Gastrocnemius medialis (tissue), 4 donors: ENCODE data around the gene FAM32A. TPM values are rescaled to one million over a fixed set of nuclear protein-coding genes. Genes with fewer than 3 reads are reported as not detected.

Experiments used
- ATAC-seq, 2 donors: fragments of 150-250 bp; one replicate each; pipeline ENCODE4 v1.9.1; 2016
- DNase-seq, 2 donors: peaks; one replicate each; pipeline ENCODE4 v3.0.0-alpha.2; 2019
- H3K27ac ChIP-seq, 4 donors: fragments of 200-600 bp; sonication (generic); 1 replicate in 1 of 4; 2 replicates in 3 of 4; pipeline ENCODE4 v1.5.1; 2016 to 2018; ENCODE audit warnings: mild to moderate bottlenecking in 2 of 4, moderate library complexity in 1 of 4
- H3K27me3 ChIP-seq, 3 donors: fragments of 200-600 bp; sonication (generic) in 2 of 3; 1 replicate in 1 of 3; 2 replicates in 2 of 3; pipeline versions ENCODE4 v1.5.1 to v1.6.0; 2016 to 2019; ENCODE audit warnings: mild to moderate bottlenecking in 1 of 3, moderate library complexity in 1 of 3
- H3K36me3 ChIP-seq, 2 donors: fragments of 200-600 bp; sonication (generic) in 1 of 2; one replicate each; pipeline ENCODE4 v1.5.1; 2017 to 2018
- H3K4me1 ChIP-seq, 2 donors: fragments of 200-600 bp; sonication (generic) in 1 of 2; one replicate each; pipeline ENCODE4 v1.5.1; 2016 to 2017; ENCODE audit warnings: mild to moderate bottlenecking in 2 of 2
- H3K4me3 ChIP-seq, 4 donors: fragments of 200-600 bp; sonication (generic) in 3 of 4; 1 replicate in 1 of 4; 2 replicates in 3 of 4; pipeline ENCODE4 v1.5.1; 2016 to 2019; ENCODE audit warnings: mild to moderate bottlenecking in 2 of 4
- H3K9me3 ChIP-seq, 3 donors: fragments of 200-600 bp; sonication (generic) in 2 of 3; 1 replicate in 1 of 3; 2 replicates in 2 of 3; pipeline ENCODE4 v1.5.1; 2016 to 2019
- POLR2A ChIP-seq, 2 donors: fragments of 450-650 bp; IDR thresholded peaks; one replicate each; pipeline ENCODE4 v1.6.1; 2017; ENCODE audit warnings: antibody characterized with exemption in 2 of 2, mild to moderate bottlenecking in 2 of 2, moderate library complexity in 2 of 2
- in situ Hi-C, 4 donors: fragments of 200-750 bp; cut with MboI; loops; one replicate each; pipeline versions ENCODE4 v1.15.0 to v1.8.0; 2017; ENCODE audit warnings: low sequenced_read_pairs in 4 of 4
- intact Hi-C: fragments of 100-400 bp; cut with DNase I; formaldehyde crosslinking; loops from one replicate; pipeline ENCODE4 v1.15.1; 2023; ENCODE audit warnings: low total_unique reads
- total RNA-seq, 4 donors: library from RNA; depleted of rRNA; stranded (reverse); fragments of >200 nt; gene quantifications; one replicate each; pipeline versions ENCODE4 v1.1.0 to v1.2.3, GENCODE V29; 2016
- TF ChIP-seq, protein P1 (sequence below), 5 experiments: fragments of 450-650 bp in 3 of 5; fragments of 200-600 bp in 2 of 5; sonication (generic) in 2 of 5; IDR thresholded peaks in 4 of 5; conservative IDR thresholded peaks in 1 of 5; 1 replicate in 4 of 5; 2 replicates in 1 of 5; pipeline ENCODE4 v1.5.1; 2016 to 2019; ENCODE audit warnings: antibody characterized with exemption in 5 of 5, mild to moderate bottlenecking in 3 of 5, moderate library complexity in 3 of 5

Gene FAM32A
- total RNA-seq, 4 donors from 2014 or later: 57.2 to 72.3 (median 63.6) TPM

DNA sequence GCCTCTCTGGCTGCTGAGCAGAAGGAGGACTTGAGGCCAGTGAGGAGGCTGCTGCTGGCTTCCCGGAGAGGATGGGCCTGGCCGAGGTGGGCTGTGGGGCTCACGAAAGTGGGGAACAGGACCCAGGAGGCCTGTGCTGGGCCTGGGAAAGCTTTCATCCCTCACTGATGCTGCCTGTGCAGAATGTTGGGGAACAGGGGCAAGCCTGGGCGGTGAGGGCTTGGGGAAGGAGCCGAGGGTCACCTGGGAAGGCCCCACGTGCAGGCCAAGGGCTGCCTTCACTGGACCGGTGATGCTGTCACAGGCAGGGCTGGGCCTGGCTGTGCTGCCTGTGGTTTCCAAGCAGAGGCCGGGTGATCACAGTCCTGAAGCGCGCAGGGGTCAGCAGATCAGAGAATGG is 21.9 kb downstream of the FAM32A start:
- no peak for ATAC-seq

DNA sequence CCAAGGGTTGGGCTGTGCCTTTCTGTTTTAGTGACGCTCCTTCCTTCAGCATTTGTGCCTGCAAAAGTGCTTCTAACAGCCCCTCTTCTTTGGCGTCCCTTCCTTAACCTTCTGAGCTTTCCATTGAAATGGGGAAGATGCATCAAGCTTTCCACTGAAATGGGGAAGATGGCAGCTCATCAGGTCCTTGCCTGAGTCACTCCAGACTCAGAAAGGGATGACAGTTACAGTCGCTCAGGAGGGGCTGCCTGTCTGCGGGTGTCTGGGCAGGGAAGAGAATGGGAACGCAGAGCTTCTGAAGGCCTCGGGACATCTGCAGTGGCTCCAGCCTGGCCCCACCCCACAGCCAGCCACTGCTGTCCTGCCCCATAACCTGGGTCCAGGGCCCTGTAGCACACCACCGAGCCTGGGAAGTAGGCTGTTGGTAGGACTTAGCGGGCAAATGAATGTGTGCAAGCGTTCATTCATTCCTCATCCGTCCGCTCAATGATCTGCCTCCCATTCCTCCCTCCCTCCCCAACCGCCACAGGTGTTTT is 22.3 kb downstream of the FAM32A start:
- intact Hi-C loops (no loop called here), in situ Hi-C loops (loop anchor here in 1 of 4 donors (25.0 kb wide), 1 partner anchor 305 kb away; no protein-coding TSS in a partner anchor)
- H3K4me3 ChIP-seq: no peak overlapping the region
- no peaks in the 10 kb centered on the region for H3K9me3 ChIP-seq
- ATAC-seq: no peak
- peaks cover 0 to 71% of the 10 kb centered on the region in 2 donors for H3K36me3 ChIP-seq
- DNase-seq: no peak
- H3K27me3 ChIP-seq: no peaks in the 10 kb centered on the region
- no peak overlapping the region for H3K27ac ChIP-seq
- TF ChIP-seq, protein P1, sequence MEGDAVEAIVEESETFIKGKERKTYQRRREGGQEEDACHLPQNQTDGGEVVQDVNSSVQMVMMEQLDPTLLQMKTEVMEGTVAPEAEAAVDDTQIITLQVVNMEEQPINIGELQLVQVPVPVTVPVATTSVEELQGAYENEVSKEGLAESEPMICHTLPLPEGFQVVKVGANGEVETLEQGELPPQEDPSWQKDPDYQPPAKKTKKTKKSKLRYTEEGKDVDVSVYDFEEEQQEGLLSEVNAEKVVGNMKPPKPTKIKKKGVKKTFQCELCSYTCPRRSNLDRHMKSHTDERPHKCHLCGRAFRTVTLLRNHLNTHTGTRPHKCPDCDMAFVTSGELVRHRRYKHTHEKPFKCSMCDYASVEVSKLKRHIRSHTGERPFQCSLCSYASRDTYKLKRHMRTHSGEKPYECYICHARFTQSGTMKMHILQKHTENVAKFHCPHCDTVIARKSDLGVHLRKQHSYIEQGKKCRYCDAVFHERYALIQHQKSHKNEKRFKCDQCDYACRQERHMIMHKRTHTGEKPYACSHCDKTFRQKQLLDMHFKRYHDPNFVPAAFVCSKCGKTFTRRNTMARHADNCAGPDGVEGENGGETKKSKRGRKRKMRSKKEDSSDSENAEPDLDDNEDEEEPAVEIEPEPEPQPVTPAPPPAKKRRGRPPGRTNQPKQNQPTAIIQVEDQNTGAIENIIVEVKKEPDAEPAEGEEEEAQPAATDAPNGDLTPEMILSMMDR (IDR thresholded peaks at IDR 0.05 in 4 of 5, conservative IDR thresholded peaks at IDR 0.05 in 1 of 5): no peak
- no peak for TF ChIP-seq POLR2A (IDR thresholded peaks at IDR 0.05)
- no peaks in the 10 kb centered on the region for H3K4me1 ChIP-seq

More for the DNA sequence above, 21.9 kb downstream of the FAM32A start:
- Histone ChIP-seq H3K27ac (no peak overlapping the region), H3K4me3 (no peak overlapping the region), H3K36me3 (peaks cover 0 to 71% of the 10 kb centered on the region in 2 donors), H3K4me1 (no peaks in the 10 kb centered on the region), H3K9me3 (no peaks in the 10 kb centered on the region), H3K27me3 (no peaks in the 10 kb centered on the region)
- no peak for DNase-seq
- intact Hi-C loops (no loop called here), in situ Hi-C loops (loop anchor here in 1 of 4 donors (25.0 kb wide), 1 partner anchor 305 kb away; no protein-coding TSS in a partner anchor)
- no peak for TF ChIP-seq POLR2A (IDR thresholded peaks at IDR 0.05)
- TF ChIP-seq, protein P1 (IDR thresholded peaks at IDR 0.05 in 4 of 5, conservative IDR thresholded peaks at IDR 0.05 in 1 of 5): no peak

DNA sequence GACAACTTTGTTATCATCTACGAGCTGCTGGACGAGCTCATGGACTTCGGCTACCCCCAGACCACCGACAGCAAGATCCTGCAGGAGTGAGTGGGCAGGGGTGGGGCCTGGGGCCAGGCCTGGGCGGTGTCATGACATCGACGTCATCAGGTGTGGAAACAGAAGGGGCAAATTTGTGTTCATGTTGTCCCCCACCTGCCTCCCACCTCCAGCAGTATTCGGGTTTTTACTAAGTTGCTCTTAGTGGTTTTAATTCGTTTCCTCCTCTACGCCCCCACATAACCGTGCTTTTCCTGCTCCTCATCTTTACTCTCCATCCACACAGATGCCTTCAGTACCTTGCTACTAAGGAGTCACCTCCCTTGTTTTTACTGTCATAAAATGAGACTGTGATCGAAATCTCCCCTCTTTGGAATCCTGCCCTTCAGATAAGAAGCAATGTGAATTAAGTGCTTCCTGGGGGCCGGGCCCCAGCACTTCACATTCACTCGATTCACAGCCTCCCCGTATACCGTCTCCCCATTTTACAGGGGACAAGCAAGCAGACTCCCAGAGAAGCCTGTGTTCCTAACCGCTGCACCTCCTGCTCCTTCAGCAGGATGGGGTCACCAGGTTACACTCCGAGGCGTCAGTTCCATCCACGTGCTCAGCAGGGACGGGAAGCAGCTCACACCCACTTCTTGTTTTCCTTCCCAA is 23.0 kb downstream of the FAM32A start:
- no peaks in the 10 kb centered on the region for H3K27me3 ChIP-seq
- H3K9me3 ChIP-seq: no peaks in the 10 kb centered on the region
- in situ Hi-C loops (loop anchor here in 1 of 4 donors (25.0 kb wide), 1 partner anchor 304 kb away; no protein-coding TSS in a partner anchor), intact Hi-C loops (no loop called here)
- no peaks in the 10 kb centered on the region for H3K4me1 ChIP-seq
- ATAC-seq (no peak), DNase-seq (no peak)
- H3K36me3 ChIP-seq: peaks cover 0 to 67% of the 10 kb centered on the region in 2 donors
- TF ChIP-seq, protein P1 (IDR thresholded peaks at IDR 0.05 in 4 of 5, conservative IDR thresholded peaks at IDR 0.05 in 1 of 5): no peak
- TF ChIP-seq POLR2A (IDR thresholded peaks at IDR 0.05): no peak
- no peak overlapping the region for H3K27ac ChIP-seq
- no peak overlapping the region for H3K4me3 ChIP-seq

DNA sequence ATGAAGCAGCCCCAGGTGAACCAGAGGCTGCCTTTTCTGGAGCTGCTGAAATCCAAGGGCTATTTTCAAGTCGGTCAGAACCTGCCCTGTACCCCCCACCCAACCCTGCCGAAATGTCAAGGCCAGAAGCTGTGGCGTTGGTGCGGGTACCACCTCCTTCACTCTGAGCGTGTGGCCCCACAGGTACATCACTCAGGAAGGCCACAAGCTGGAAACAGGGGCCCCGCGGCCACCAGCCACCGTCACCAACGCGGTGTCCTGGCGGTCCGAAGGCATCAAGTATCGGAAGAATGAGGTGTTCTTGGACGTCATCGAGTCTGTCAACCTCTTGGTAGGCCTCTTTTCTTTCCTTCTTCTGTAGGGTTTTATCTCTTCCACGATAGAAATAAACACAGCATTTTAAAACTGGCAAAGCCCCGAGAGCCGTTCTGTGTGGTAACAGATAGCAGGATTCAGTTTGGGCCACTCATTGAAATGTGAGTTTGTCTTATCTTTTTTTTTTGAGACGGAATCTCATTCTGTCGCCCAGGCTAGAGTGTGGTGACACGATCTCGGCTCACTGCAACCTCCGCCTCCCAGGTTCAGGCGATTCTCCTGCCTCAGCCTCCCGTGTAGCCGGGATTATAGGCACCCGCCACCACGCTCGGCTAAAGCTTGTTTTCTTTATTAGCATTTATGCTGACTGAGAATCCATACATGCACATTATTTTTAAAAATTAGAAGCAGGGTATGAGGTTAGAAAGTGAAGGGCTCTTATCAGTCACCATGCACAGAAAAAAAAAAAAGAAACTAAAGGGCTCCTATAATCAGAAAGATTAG is 23.8 kb downstream of the FAM32A start:
- Histone ChIP-seq H3K36me3 (peaks cover 0 to 58% of the 10 kb centered on the region in 2 donors), H3K9me3 (no peaks in the 10 kb centered on the region), H3K27ac (no peak overlapping the region), H3K27me3 (no peaks in the 10 kb centered on the region), H3K4me1 (no peaks in the 10 kb centered on the region), H3K4me3 (no peak overlapping the region)
- in situ Hi-C loops: loop anchor here in 1 of 4 donors (25.0 kb wide), 1 partner anchor 303 kb away; no protein-coding TSS in a partner anchor
- no peak for ATAC-seq
- TF ChIP-seq, protein P1 (IDR thresholded peaks at IDR 0.05 in 4 of 5, conservative IDR thresholded peaks at IDR 0.05 in 1 of 5): no peak
- intact Hi-C loops: no loop called here
- no peak for DNase-seq
